ENCODE data around the gene SECISBP2.
"Not testable (repeated sequence)": the region's sequence is repeated elsewhere in the genome, so short reads cannot be mapped to it uniquely, and the experiment has no call there.

The SECISBP2 gene

DNA sequence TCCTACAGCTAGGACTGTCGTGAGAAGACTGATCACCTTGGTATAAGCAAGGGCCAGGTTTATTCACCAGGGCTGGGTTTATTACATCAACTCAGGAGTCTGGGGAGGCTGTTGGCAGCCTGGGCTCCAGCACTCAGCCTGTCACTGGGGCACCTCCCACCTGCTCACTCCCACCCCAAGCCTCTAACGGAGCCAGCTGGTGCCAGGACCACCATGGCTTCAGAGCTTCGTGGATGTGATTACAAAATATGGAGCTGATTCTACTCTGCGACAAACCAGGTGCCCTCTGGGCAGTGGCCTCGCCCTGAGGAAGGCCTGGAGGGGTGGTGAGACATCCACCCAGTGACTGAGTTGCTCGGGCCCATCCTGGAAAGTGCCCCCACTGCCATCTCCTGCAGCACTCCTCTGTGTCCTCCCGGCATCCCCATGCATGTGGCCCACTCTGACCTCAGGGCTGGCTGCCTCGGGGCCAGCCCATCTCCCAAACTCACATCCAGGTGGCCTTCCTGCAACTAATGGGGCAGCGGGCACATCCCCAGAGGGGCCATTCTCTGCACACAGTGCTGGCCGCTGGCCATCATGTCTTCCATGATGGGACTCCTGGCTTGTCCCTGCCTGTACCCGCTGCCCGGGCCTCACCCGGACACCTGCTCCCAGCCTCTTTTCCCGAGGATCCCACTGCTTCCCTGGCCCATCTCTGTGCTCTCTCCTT is 49.6 kb downstream of the SECISBP2 start:
- in situ Hi-C loops (cut with MboI; ENCODE audit: low pct_unique_long_range_greater_than_20kb, low sequenced_read_pairs, unreplicated experiment) = no loop called here
- no peak for DNase-seq (ENCODE audit: low spot score)
- TF ChIP-seq, protein P1, sequence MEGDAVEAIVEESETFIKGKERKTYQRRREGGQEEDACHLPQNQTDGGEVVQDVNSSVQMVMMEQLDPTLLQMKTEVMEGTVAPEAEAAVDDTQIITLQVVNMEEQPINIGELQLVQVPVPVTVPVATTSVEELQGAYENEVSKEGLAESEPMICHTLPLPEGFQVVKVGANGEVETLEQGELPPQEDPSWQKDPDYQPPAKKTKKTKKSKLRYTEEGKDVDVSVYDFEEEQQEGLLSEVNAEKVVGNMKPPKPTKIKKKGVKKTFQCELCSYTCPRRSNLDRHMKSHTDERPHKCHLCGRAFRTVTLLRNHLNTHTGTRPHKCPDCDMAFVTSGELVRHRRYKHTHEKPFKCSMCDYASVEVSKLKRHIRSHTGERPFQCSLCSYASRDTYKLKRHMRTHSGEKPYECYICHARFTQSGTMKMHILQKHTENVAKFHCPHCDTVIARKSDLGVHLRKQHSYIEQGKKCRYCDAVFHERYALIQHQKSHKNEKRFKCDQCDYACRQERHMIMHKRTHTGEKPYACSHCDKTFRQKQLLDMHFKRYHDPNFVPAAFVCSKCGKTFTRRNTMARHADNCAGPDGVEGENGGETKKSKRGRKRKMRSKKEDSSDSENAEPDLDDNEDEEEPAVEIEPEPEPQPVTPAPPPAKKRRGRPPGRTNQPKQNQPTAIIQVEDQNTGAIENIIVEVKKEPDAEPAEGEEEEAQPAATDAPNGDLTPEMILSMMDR (IDR thresholded peaks at IDR 0.05; ENCODE audit: extremely low read depth, insufficient read depth, missing control alignments) = no peak

- TF ChIP-seq, protein P1 (IDR thresholded peaks at IDR 0.05; ENCODE audit: extremely low read depth, insufficient read depth, missing control alignments) = no peak
- no peak for DNase-seq (ENCODE audit: low spot score)
- in situ Hi-C loops (cut with MboI; ENCODE audit: low pct_unique_long_range_greater_than_20kb, low sequenced_read_pairs, unreplicated experiment) = no loop called here
These were observed 50.2 kb downstream of the SECISBP2 start for GRCh38 chr9:89368550-89368949.

GRCh38 chr9:89368978-89369377 is 50.7 kb downstream of the SECISBP2 start:
- in situ Hi-C loops (cut with MboI; ENCODE audit: low pct_unique_long_range_greater_than_20kb, low sequenced_read_pairs, unreplicated experiment) = no loop called here
- TF ChIP-seq, protein P1 (IDR thresholded peaks at IDR 0.05; ENCODE audit: extremely low read depth, insufficient read depth, missing control alignments) = no peak
- DNase-seq (ENCODE audit: low spot score) = no peak

DNA sequence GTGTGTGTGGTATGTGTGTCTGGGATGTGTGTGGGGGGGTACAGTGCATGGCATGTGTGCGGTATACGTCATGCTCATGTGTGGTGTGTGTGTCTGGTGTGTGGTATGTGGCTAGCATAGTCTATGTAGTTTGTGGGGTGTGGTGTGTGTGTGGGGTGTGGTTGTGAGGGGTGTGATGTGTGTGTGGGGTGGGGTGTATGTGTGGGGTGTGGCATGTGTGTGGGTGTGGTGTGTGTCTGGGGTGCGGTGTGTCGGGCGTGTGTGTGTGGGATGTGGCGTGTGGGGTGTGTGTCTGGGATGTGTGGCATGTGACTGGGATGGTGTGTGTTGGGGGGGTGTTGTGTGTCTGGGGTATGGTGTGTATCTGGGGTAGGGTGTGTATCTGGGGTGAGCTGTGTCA is 52.3 kb downstream of the SECISBP2 start:
- no peak for DNase-seq (ENCODE audit: low spot score)
- in situ Hi-C loops (cut with MboI; ENCODE audit: low pct_unique_long_range_greater_than_20kb, low sequenced_read_pairs, unreplicated experiment) = no loop called here
- TF ChIP-seq, protein P1 (IDR thresholded peaks at IDR 0.05; ENCODE audit: extremely low read depth, insufficient read depth, missing control alignments) = no peak

- in situ Hi-C loops (cut with MboI; ENCODE audit: low pct_unique_long_range_greater_than_20kb, low sequenced_read_pairs, unreplicated experiment); DNase-seq (ENCODE audit: low spot score): not testable (repeated sequence)
These were observed 53.5 kb downstream of the SECISBP2 start for GRCh38 chr9:89371791-89372190.

DNA sequence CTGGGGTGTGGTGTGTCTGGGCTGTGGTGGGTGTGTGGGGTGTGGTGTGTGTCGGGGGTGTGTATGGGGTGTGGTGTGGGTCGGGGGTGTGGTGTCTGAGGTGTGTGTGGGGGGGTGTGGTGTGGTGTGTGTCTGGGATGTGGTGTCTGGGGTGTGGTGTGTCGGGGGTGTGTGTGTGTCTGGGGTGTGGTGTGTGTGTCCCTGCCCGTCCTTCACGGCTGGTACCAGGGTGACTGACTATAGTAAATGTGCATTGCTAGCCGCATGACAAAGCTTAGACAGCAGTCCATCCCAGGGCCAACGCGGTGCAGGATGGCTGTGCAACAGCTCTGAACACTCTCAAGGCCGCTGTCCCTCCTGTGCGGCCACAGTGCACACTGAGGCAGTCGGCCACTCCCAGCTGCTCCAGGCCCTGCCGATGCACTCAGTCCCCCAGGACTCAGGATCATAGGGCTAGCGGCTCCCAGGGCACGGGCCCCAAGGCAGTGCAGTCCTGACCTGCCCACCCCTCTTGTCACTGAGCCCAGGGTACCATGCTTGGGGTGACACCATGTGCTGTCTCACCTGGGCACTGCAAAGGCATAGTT is 54.0 kb downstream of the SECISBP2 start:
- no peak for DNase-seq (ENCODE audit: low spot score)
- in situ Hi-C loops (cut with MboI; ENCODE audit: low pct_unique_long_range_greater_than_20kb, low sequenced_read_pairs, unreplicated experiment) = no loop called here
- TF ChIP-seq, protein P1 (IDR thresholded peaks at IDR 0.05; ENCODE audit: extremely low read depth, insufficient read depth, missing control alignments) = no peak

GRCh38 chr9:89372979-89373378 is 54.7 kb downstream of the SECISBP2 start:
- DNase-seq (ENCODE audit: low spot score) = no peak
- TF ChIP-seq, protein P1 (IDR thresholded peaks at IDR 0.05; ENCODE audit: extremely low read depth, insufficient read depth, missing control alignments) = no peak
- in situ Hi-C loops (cut with MboI; ENCODE audit: low pct_unique_long_range_greater_than_20kb, low sequenced_read_pairs, unreplicated experiment) = no loop called here

All from GM13977 (cell line).